ENCODE results near the gene PLG.

DNA sequence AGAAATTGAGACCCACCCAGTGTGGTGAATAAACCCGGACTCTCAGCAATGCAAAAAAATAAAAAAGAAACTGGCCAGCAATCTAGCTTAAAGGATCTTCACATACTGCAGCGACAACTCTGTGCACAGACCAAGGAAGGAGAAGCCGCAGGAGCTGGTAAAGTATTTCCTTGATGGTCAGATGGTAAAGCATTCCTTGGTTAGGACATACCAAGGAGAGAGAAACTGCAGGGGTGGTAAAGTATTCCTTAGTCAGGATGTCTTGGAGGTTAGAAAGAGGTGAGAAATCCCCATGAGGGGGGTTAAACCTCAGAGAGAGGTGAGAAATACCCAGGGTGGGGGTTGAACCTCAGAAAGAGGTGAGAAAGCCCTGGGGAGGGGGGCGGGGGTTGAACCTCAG lies 86.8 kb downstream of the PLG start:
- TF ChIP-seq CTCF (IDR thresholded peaks at IDR 0.05; ENCODE audit: insufficient read depth, low read length, poor library complexity, severe bottlenecking) (no peak), EZH2phosphoT487 (conservative IDR thresholded peaks at IDR 0.05; ENCODE audit: low read length) (no peak)
